Suppressor macrophage treated with lipopolysaccharide for 1 hour (primary cell): ENCODE data around the gene NTNG2.

Experiments
- DNase-seq, 3 donors: peaks; one replicate each; pipeline ENCODE4 v3.0.0-alpha.2; 2020 to 2022

Gene NTNG2

DNA sequence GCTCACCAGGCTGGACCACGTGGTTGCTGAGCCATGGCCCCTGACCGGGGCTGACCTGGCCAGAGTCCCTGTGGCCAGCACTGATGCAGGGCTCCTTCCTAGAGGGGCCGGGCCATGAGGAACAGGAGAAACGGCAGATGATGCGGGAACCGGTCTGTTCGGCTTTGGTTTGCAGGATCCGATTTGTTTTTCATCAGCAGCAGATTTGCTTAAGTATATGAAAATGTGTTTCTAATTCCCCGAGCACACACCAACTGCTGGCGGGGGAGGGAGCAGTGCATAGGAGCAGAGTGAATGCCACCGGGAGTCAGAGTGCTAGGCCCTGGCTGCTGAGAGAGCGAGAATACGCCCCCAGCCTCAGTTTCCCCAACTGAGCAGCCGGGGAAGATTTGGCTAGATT lies 13.6 kb downstream of the NTNG2 start:
- no peak for DNase-seq

GRCh38 chr9:132176338-132176737 lies 14.5 kb downstream of the NTNG2 start:
- no peak for DNase-seq

GRCh38 chr9:132181796-132182313 lies 20.0 kb downstream of the NTNG2 start:
- no peak for DNase-seq

DNA sequence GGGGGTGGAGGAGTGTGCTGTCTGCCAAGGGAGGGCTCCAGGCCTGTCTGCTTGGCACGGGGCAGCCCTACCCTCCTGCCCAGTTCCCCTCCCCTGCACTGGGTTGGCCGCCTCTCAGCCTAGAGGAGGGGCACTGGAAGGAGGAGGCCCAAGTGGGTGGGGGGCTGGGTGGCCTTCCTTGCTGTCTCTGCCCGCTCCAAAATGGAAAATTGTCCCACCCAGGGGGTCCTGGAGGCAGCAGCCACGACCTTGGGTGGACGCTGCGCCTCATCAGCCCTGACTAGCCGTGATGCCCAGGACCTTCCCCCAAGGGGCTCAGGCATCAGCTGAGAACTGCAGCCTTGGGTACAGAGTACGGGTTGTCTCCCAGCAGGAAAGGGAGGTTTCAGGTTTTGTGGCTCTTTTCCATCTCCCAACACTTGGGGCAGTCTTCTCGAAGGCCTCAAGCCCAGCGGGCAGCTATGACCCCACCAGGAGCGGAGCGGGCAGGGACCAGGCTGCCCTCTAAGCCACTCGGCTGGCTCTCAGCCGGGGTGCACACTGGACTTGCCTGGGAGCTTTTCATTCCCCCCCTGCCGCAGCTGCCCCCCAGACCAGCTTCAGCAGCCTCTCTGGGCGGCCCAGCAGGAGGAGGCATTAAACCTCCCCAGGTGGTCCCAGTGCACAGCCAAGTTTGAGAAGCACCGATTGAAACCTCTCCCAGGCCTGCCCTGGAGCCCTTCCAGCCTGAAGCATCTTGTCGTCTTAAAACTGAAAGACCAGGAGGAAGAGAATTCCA lies 20.6 kb downstream of the NTNG2 start:
- DNase-seq: no peak

- no peak for DNase-seq
Measured at GRCh38 chr9:132183134-132183533, 21.3 kb downstream of the NTNG2 start.

- no peak for DNase-seq
Measured at GRCh38 chr9:132183715-132184114, 21.9 kb downstream of the NTNG2 start.

- no peak for DNase-seq
Measured at GRCh38 chr9:132184124-132184523, 22.3 kb downstream of the NTNG2 start.

DNA sequence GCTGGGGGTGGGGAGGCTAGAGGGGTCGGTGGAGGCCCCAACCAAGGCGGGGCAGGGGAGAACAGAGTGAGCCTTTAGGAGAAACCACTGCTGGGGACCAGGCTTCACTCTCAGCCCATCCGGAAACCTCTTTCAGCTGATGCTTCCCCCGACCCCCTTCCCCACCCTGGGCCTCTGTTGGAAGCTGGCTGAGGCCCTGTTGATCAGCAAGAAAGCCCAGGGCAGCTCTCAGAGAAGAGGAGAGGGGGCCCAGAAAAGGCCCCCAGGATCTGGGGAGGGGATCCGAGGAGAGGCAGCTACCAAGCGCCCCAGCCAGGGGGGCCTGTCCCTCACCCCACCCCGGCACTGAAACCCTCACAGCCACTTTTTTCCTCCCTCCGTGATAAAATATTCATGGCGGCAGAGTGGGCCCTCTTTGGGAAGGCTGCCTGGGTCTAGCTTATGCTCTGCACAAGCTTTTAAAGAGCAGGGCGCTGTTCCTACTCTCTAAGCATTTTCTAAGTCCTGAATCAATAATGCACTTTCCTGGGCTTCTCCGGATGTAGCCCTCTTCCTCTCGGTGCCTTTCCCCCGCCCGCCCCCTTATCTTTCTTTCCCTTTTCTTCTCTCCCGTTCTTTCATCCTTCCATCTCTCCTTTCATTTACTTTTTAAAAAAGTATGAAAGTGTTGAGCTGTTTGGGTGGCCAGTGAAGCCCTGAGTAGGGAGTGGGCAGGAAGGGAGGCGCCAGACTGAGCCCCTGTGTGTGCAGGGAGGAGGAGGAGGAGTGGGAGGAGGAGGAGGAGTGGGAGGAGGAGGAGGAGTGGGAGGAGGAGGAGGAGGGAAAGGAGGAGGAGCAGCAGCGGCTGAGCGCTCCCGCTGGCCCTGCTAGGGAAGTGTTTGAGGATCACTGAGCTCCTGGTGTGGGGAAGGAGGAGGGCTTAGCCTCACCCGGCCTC lies 23.5 kb downstream of the NTNG2 start:
- no peak for DNase-seq

- no peak for DNase-seq
Measured at GRCh38 chr9:132187121-132187620, 25.3 kb downstream of the NTNG2 start.

- no peak for DNase-seq
Measured at GRCh38 chr9:132190966-132191365, 29.1 kb downstream of the NTNG2 start.

DNA sequence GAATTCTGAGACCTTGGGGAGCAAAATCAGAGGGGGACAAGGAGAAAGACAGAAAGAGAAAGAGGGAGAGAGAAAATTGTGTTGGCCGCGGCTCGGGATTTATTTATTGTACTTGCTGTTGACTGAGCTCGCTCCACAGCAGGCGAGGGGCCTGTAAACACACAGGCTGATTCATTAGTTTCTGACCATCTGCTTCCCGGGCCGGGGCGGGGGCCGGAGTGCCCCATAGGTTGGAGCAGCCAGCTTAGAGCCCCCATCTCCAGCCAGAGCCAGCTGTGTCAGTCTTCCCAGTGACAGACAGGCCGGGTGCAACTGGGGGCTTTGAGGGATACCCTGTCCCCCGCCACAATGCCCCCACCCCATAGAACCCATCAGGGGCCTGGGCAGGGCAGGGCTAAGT lies 30.9 kb downstream of the NTNG2 start:
- DNase-seq: no peak

DNA sequence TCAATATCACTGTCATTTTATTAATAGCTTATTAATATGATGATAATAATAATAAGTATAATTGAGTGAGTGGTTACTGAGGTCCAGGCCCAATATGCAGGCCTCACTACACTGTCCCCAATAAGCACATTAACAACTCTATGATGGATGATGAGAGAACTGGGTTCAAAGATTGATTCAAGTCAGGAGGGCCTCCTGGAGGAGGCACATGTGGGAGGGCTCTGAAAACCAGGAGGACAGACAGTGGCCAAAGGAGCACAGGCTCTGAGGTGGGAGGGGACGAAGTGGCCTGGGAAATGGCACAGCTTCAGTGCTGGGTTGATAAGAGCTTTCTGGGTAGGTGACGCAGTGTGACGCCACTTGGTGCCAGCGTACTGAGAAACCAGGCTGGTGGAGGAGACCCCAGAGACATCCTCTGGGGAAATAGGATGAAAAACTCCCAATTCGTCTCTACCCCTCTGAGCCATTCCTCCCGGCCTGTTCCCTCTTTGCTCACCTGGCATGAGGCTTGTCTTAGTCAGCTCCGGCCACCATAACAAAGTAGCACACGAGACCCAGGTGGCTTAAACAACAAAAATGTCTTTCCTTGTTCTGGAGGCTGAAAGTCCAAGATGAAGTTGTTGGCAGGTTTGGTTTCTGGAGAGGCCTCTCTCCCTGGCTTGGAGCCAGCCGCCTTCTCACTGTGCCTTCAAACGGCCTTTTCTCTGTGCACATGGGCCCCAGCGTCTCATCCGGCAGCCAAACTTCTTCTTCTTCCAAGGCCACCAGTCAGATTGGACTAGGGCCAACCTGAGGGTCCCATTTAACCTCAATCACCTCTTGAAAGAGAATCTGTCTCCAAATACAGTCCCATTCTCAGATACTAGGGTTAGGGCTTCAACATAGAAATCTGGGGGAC lies 31.6 kb downstream of the NTNG2 start:
- DNase-seq: no peak

GRCh38 chr9:132194508-132194907 lies 32.6 kb downstream of the NTNG2 start:
- no peak for DNase-seq

DNA sequence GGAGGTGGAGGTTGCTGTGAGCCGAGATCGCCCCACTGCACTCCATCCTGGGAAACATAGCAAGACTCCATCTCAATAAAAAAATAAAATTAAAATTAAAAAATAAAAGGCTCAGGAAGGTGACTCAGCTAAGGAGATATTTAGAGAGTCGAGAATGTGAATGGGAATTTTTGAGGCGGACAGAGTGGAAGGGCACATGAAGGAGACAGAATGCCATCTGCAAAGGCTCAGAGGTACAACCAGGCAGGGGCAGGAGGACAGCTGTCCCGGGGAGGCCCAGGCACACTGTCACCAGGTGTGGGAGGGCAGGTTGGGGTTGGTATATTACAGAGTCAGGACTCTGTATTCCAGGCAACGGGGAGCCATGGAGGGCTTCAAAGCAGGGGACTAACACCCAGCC lies 35.5 kb downstream of the NTNG2 start:
- DNase-seq: no peak

GRCh38 chr9:132197856-132198550 lies 36.1 kb downstream of the NTNG2 start:
- DNase-seq: no peak

DNA sequence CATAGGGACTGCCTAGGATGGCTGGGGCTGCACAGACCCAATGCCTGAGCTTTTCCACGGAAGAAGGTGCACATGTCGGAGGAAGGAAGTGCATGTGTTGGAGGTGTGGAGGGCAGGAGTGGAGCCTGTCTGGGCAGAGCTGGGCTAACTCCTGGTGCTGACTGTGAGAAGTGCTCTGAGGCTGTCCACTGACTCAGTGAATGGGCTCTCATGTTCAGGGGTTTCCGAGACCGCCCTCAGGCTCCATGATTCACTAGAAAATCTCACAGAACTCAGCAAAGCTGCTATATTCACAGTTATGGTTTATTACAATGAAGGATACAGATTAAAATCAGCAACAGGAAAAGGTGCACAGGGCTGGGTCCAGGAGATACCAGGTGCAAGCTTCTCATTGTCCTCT lies 37.2 kb downstream of the NTNG2 start:
- no peak for DNase-seq

GRCh38 chr9:132200706-132201105 lies 38.8 kb downstream of the NTNG2 start:
- no peak for DNase-seq

- DNase-seq: no peak
Measured at GRCh38 chr9:132201139-132201538, 39.3 kb downstream of the NTNG2 start.

GRCh38 chr9:132201780-132202703 lies 40.2 kb downstream of the NTNG2 start:
- DNase-seq: no peak

DNA sequence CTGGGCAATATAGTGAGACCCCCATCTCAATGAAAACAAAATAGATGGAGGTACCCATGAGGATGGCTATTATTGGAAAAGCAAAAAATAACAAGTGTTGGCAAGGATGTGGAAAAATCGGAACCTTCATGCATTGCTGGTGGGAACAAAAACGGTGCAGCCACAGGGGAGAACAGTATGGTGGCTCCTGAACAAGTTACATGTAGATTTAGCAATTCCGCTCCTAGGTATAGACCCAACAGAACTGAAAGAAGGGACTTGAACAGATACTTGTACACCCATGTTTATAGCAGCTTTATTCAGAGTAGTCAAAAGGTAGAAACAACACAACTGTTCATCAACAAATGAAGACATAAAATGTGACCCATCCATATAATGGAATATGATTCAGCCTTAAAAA lies 43.0 kb downstream of the NTNG2 start:
- no peak for DNase-seq

DNA sequence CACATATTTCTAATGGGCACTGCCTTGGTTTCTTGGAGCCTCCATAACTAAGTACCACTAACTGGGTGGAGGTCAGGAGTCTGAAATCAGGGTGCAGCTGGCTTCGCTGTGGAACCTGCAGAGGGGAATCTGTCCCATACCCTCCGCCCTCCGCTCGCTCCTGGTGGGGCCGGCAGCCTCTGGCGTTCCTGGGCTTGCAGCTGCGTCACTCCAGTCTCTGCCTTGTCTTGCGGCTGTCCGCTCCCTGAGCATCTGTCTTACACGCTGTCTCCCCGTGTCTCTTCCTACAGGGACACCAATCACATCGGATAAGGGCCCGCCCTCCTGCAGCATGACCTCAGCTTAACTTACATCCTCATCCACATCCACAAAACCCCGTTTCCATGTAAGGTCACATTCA lies 45.4 kb downstream of the NTNG2 start:
- no peak for DNase-seq
